Esophagus muscularis mucosa (tissue), 4 donors: ENCODE measurements around the gene GLA.

Experiments used
- CTCF ChIP-seq, 3 experiments: fragments of 200-600 bp in 2 of 3; fragments of 450-650 bp in 1 of 3; sonication (generic) in 2 of 3; IDR thresholded peaks; one replicate each; pipeline ENCODE4 v1.5.1; 2017 to 2019; ENCODE audit warnings: antibody characterized with exemption in 3 of 3, mild to moderate bottlenecking in 2 of 3, moderate library complexity in 1 of 3
- EP300 ChIP-seq: sonication (generic); formaldehyde crosslinking; IDR thresholded peaks from one replicate; pipeline ENCODE4 v1.6.1; 2017; ENCODE audit warnings: antibody characterized with exemption
- POLR2A ChIP-seq: fragments of 450-650 bp; IDR thresholded peaks from one replicate; pipeline ENCODE4 v1.6.1; 2017; ENCODE audit warnings: antibody characterized with exemption, moderate library complexity, mild to moderate bottlenecking, low read depth

DNA sequence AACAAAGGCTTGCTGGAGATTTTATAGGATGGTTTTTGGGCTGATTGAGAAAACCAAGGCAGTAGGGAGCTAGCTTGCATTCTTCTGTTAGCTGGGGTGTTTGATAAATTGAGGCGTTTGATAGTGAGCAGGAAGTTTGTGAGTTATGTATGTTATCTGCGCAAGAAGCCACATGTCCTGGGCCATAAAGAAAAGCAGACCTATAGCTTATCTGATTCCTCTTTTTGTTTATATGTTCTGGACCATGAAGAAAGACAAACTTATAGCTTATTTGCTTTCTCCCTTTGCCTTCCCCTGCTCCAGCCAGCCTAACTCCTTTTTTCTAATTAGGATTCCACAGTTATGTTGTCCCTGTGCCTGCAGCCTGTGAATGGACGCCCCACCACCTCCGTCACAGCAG, 9.5 kb upstream of the GLA start:
- TF ChIP-seq CTCF (IDR thresholded peaks at IDR 0.05) (no peak), POLR2A (no peak), EP300 (no peak)
